ENCODE measurements around the gene GCA.

The GCA gene

GRCh38 chr2:162401871-162402270, 57.9 kb downstream of the GCA start:
- TF ChIP-seq POLR2A (IDR thresholded peaks at IDR 0.05; ENCODE audit: extremely low read depth, insufficient read length) = no peak
- TF ChIP-seq MYC (IDR thresholded peaks at IDR 0.05; ENCODE audit: low read depth, low read length) = no peak
- TF ChIP-seq, protein P1, sequence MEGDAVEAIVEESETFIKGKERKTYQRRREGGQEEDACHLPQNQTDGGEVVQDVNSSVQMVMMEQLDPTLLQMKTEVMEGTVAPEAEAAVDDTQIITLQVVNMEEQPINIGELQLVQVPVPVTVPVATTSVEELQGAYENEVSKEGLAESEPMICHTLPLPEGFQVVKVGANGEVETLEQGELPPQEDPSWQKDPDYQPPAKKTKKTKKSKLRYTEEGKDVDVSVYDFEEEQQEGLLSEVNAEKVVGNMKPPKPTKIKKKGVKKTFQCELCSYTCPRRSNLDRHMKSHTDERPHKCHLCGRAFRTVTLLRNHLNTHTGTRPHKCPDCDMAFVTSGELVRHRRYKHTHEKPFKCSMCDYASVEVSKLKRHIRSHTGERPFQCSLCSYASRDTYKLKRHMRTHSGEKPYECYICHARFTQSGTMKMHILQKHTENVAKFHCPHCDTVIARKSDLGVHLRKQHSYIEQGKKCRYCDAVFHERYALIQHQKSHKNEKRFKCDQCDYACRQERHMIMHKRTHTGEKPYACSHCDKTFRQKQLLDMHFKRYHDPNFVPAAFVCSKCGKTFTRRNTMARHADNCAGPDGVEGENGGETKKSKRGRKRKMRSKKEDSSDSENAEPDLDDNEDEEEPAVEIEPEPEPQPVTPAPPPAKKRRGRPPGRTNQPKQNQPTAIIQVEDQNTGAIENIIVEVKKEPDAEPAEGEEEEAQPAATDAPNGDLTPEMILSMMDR (IDR thresholded peaks at IDR 0.05; ENCODE audit: low read depth, low read length) = no peak
- no peak overlapping the region for H3K4me3 ChIP-seq (ENCODE audit: low read depth, low read length)

GRCh38 chr2:162403884-162404283, 60.0 kb downstream of the GCA start:
- no peak overlapping the region for H3K4me3 ChIP-seq (ENCODE audit: low read depth, low read length)
- TF ChIP-seq, protein P2, sequence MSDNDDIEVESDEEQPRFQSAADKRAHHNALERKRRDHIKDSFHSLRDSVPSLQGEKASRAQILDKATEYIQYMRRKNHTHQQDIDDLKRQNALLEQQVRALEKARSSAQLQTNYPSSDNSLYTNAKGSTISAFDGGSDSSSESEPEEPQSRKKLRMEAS (IDR thresholded peaks at IDR 0.05; ENCODE audit: low read depth, low read length) = no peak
- TF ChIP-seq, protein P1 (IDR thresholded peaks at IDR 0.05; ENCODE audit: low read depth, low read length) = no peak
- no peak for TF ChIP-seq MYC (IDR thresholded peaks at IDR 0.05; ENCODE audit: low read depth, low read length)
- TF ChIP-seq POLR2A (IDR thresholded peaks at IDR 0.05; ENCODE audit: extremely low read depth, insufficient read length) = no peak
- no peak for DNase-seq (ENCODE audit: low read depth)

More at GRCh38 chr2:162401871-162402270, 57.9 kb downstream of the GCA start:
- no peak for DNase-seq (ENCODE audit: low read depth)
